IgD-negative memory B cell (primary cell): Measurements from ENCODE around the gene DLL1. TPM values are rescaled to one million over a fixed set of nuclear protein-coding genes. Genes with fewer than 3 reads are reported as not detected.
"Not testable (repeated sequence)": the region's sequence is repeated elsewhere in the genome, so short reads cannot be mapped to it uniquely, and the experiment has no call there.

Experiments used
- H3K27ac Mint-ChIP-seq, 3 donors: one replicate each; pipeline ENCODE4 v1.8.0; 2020 to 2022; ENCODE audit warnings: mild to moderate bottlenecking in 3 of 3, mixed read lengths in 3 of 3, moderate library complexity in 1 of 3
- H3K27me3 Mint-ChIP-seq: one replicate; pipeline ENCODE4 v1.8.0; 2021; ENCODE audit warnings: mixed read lengths
- H3K36me3 Mint-ChIP-seq: one replicate; pipeline ENCODE4 v1.8.0; 2020; ENCODE audit warnings: mild to moderate bottlenecking, mixed read lengths
- H3K4me1 Mint-ChIP-seq, 3 donors: one replicate each; pipeline ENCODE4 v1.8.0; 2020 to 2022; ENCODE audit warnings: mixed read lengths in 3 of 3, mild to moderate bottlenecking in 1 of 3
- H3K4me3 Mint-ChIP-seq, 4 donors: one replicate each; pipeline ENCODE4 v1.8.0; 2020 to 2022; ENCODE audit warnings: mild to moderate bottlenecking in 4 of 4, mixed read lengths in 4 of 4, moderate library complexity in 3 of 4
- H3K9me3 Mint-ChIP-seq, 3 donors: one replicate each; pipeline ENCODE4 v1.8.0; 2020 to 2021; ENCODE audit warnings: mixed read lengths in 3 of 3, mild to moderate bottlenecking in 1 of 3
- polyA plus RNA-seq: library from polyadenylated mRNA; unstranded; fragments of 300-500 nt; fragmentation: Illumina TruSeq; gene quantifications from one replicate; pipeline ENCODE4 v1.2.3, GENCODE V29; 2021

The DLL1 gene
- polyA plus RNA-seq, 1 donor from 2014 or later: 0.10 TPM

- Mint-ChIP-seq H3K9me3 (no peaks in the 10 kb centered on the region), H3K4me3 (peak overlapping the region; percentile 87 to 97 (median 93))
Measured at GRCh38 chr6:170271771-170272314, 19.0 kb downstream of the DLL1 start.

GRCh38 chr6:170270984-170271593 lies 19.8 kb downstream of the DLL1 start:
- Mint-ChIP-seq H3K9me3 (no peaks in the 10 kb centered on the region), H3K36me3 (no peaks in the 10 kb centered on the region), H3K4me1 (peaks cover 1 to 12% (median 6%) of the 10 kb centered on the region in 3 donors), H3K27me3 (peaks cover 7% of the 10 kb centered on the region), H3K4me3 (peak overlapping the region; percentile 87 to 97 (median 93)), H3K27ac (peak overlapping the region in 1 of 3 donors; percentile 87)

More at GRCh38 chr6:170271771-170272314, 19.0 kb downstream of the DLL1 start:
- peak overlapping the region; percentile 5 to 87 (median 63) for H3K27ac Mint-ChIP-seq
- H3K27me3 Mint-ChIP-seq: peaks cover 6% of the 10 kb centered on the region
- H3K36me3 Mint-ChIP-seq: no peaks in the 10 kb centered on the region
- peaks cover 1 to 12% (median 6%) of the 10 kb centered on the region in 3 donors for H3K4me1 Mint-ChIP-seq

- H3K9me3 Mint-ChIP-seq: no peaks in the 10 kb centered on the region
- peaks cover 1 to 12% (median 6%) of the 10 kb centered on the region in 3 donors for H3K4me1 Mint-ChIP-seq
- no peaks in the 10 kb centered on the region for H3K36me3 Mint-ChIP-seq
- peak overlapping the region in 2 of 4 donors; percentile 55 to 74 for H3K4me3 Mint-ChIP-seq
- no peak overlapping the region for H3K27ac Mint-ChIP-seq
- H3K27me3 Mint-ChIP-seq: peaks cover 7% of the 10 kb centered on the region
Measured at GRCh38 chr6:170269846-170270541, 20.9 kb downstream of the DLL1 start.

GRCh38 chr6:170269151-170269845 lies 21.6 kb downstream of the DLL1 start:
- Mint-ChIP-seq H3K4me3 (peak overlapping the region in 1 of 4 donors; percentile 17), H3K4me1 (peaks cover 1 to 12% (median 6%) of the 10 kb centered on the region in 3 donors), H3K27ac (no peak overlapping the region), H3K9me3 (no peaks in the 10 kb centered on the region), H3K36me3 (no peaks in the 10 kb centered on the region), H3K27me3 (peaks cover 7% of the 10 kb centered on the region)

- Mint-ChIP-seq H3K27me3 (peaks cover 9% of the 10 kb centered on the region), H3K4me1 (peaks cover 1 to 10% (median 6%) of the 10 kb centered on the region in 3 donors), H3K4me3 (no peak overlapping the region), H3K27ac (no peak overlapping the region), H3K36me3 (no peaks in the 10 kb centered on the region), H3K9me3 (no peaks in the 10 kb centered on the region)
Measured at GRCh38 chr6:170268216-170269129, 22.4 kb downstream of the DLL1 start.

GRCh38 chr6:170267688-170268087 lies 23.2 kb downstream of the DLL1 start:
- H3K4me1 Mint-ChIP-seq: peaks cover 1 to 8% (median 6%) of the 10 kb centered on the region in 3 donors
- H3K4me3 Mint-ChIP-seq: no peak overlapping the region
- H3K36me3 Mint-ChIP-seq: no peaks in the 10 kb centered on the region
- H3K27ac Mint-ChIP-seq: no peak overlapping the region
- peaks cover 13% of the 10 kb centered on the region for H3K27me3 Mint-ChIP-seq
- no peaks in the 10 kb centered on the region for H3K9me3 Mint-ChIP-seq

GRCh38 chr6:170266061-170266825 lies 24.6 kb downstream of the DLL1 start:
- Mint-ChIP-seq H3K27me3 (peaks cover 17% of the 10 kb centered on the region), H3K9me3 (no peaks in the 10 kb centered on the region), H3K4me1 (no peaks in the 10 kb centered on the region), H3K4me3 (peak overlapping the region in 1 of 4 donors; percentile 35), H3K36me3 (no peaks in the 10 kb centered on the region), H3K27ac (no peak overlapping the region)

GRCh38 chr6:170265655-170266054 lies 25.2 kb downstream of the DLL1 start:
- Mint-ChIP-seq H3K4me3 (no peak overlapping the region), H3K36me3 (no peaks in the 10 kb centered on the region), H3K9me3 (no peaks in the 10 kb centered on the region), H3K27ac (no peak overlapping the region), H3K4me1 (no peaks in the 10 kb centered on the region), H3K27me3 (peaks cover 17% of the 10 kb centered on the region)

- H3K9me3 Mint-ChIP-seq, H3K27ac Mint-ChIP-seq, H3K36me3 Mint-ChIP-seq, H3K4me3 Mint-ChIP-seq, H3K4me1 Mint-ChIP-seq: not testable (repeated sequence)
- peaks cover 19% of the 10 kb centered on the region for H3K27me3 Mint-ChIP-seq
Measured at GRCh38 chr6:170264644-170265043, 26.2 kb downstream of the DLL1 start.

GRCh38 chr6:170264086-170264485 lies 26.8 kb downstream of the DLL1 start:
- no peak overlapping the region for H3K27ac Mint-ChIP-seq
- H3K27me3 Mint-ChIP-seq: peaks cover 19% of the 10 kb centered on the region
- H3K4me3 Mint-ChIP-seq: peak overlapping the region in 1 of 4 donors; percentile 43
- H3K9me3 Mint-ChIP-seq: no peaks in the 10 kb centered on the region
- no peaks in the 10 kb centered on the region for H3K36me3 Mint-ChIP-seq
- H3K4me1 Mint-ChIP-seq: no peaks in the 10 kb centered on the region

GRCh38 chr6:170263410-170263809 lies 27.5 kb downstream of the DLL1 start:
- Mint-ChIP-seq H3K27me3 (peaks cover 20% of the 10 kb centered on the region), H3K9me3 (no peaks in the 10 kb centered on the region), H3K36me3 (no peaks in the 10 kb centered on the region), H3K4me1 (no peaks in the 10 kb centered on the region), H3K4me3 (no peak overlapping the region), H3K27ac (peak overlapping the region in 1 of 3 donors; percentile 25)

GRCh38 chr6:170262489-170263088 lies 28.3 kb downstream of the DLL1 start:
- no peak overlapping the region for H3K27ac Mint-ChIP-seq

GRCh38 chr6:170261643-170262488 lies 29.0 kb downstream of the DLL1 start:
- peak overlapping the region in 1 of 3 donors; percentile 31 for H3K27ac Mint-ChIP-seq
- H3K36me3 Mint-ChIP-seq: no peaks in the 10 kb centered on the region
- H3K9me3 Mint-ChIP-seq: no peaks in the 10 kb centered on the region
- no peak overlapping the region for H3K4me3 Mint-ChIP-seq
- H3K27me3 Mint-ChIP-seq: peaks cover 20% of the 10 kb centered on the region
- H3K4me1 Mint-ChIP-seq: no peaks in the 10 kb centered on the region

More at GRCh38 chr6:170262489-170263088, 28.3 kb downstream of the DLL1 start:
- Mint-ChIP-seq H3K4me1 (no peaks in the 10 kb centered on the region), H3K4me3 (no peak overlapping the region), H3K36me3 (no peaks in the 10 kb centered on the region), H3K9me3 (no peaks in the 10 kb centered on the region), H3K27me3 (peaks cover 20% of the 10 kb centered on the region)
